Measurements from ENCODE around the gene CHRM5.

- TF ChIP-seq CTCF (IDR thresholded peaks at IDR 0.05; ENCODE audit: insufficient read depth, low read depth, low read length), result no peak
- TF ChIP-seq EZH2 (IDR thresholded peaks at IDR 0.05; ENCODE audit: insufficient read depth, low read length), result no peak
Measured at GRCh38 chr15:34079904-34080303, 111.6 kb downstream of the CHRM5 start.
